ENCODE results near the gene MKRN2OS.

DNA sequence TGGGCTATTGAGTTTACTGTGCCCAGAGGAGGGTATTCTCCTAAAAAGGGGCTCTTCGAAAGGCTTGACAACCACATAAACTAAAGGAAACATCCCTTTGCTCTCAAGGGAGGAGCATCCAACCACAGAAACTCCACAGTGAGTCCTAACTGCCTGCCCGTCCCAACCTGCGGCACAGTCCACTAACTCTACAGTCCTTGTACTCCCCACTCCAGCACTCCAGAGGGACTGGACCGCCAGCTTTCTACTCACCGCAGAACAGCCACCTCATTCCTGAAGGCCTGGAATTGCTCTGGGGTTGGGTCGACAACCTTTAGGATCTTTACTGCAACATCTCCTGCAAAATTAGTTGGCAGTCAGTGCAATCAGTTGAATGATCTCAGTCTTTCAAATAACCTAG is 46.2 kb upstream of the MKRN2OS start:
- TF ChIP-seq, protein P1, sequence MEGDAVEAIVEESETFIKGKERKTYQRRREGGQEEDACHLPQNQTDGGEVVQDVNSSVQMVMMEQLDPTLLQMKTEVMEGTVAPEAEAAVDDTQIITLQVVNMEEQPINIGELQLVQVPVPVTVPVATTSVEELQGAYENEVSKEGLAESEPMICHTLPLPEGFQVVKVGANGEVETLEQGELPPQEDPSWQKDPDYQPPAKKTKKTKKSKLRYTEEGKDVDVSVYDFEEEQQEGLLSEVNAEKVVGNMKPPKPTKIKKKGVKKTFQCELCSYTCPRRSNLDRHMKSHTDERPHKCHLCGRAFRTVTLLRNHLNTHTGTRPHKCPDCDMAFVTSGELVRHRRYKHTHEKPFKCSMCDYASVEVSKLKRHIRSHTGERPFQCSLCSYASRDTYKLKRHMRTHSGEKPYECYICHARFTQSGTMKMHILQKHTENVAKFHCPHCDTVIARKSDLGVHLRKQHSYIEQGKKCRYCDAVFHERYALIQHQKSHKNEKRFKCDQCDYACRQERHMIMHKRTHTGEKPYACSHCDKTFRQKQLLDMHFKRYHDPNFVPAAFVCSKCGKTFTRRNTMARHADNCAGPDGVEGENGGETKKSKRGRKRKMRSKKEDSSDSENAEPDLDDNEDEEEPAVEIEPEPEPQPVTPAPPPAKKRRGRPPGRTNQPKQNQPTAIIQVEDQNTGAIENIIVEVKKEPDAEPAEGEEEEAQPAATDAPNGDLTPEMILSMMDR (IDR thresholded peaks at IDR 0.05) = no peak
- no peak for TF ChIP-seq POLR2A (IDR thresholded peaks at IDR 0.05)
